IMR-90 (cell line): ENCODE results near the gene ADM2.

Experiments
- POLR2A ChIP-seq: IDR thresholded peaks from 2 replicates; pipeline ENCODE4 v1.6.1; 2012; ENCODE audit warnings: mild to moderate bottlenecking, low read depth, low read length
- TF ChIP-seq, protein P1 (sequence below): conservative IDR thresholded peaks from 2 replicates; pipeline ENCODE4 v1.5.1; 2012; ENCODE audit warnings: mild to moderate bottlenecking, low read depth, low read length, improper control_type of control experiment

DNA sequence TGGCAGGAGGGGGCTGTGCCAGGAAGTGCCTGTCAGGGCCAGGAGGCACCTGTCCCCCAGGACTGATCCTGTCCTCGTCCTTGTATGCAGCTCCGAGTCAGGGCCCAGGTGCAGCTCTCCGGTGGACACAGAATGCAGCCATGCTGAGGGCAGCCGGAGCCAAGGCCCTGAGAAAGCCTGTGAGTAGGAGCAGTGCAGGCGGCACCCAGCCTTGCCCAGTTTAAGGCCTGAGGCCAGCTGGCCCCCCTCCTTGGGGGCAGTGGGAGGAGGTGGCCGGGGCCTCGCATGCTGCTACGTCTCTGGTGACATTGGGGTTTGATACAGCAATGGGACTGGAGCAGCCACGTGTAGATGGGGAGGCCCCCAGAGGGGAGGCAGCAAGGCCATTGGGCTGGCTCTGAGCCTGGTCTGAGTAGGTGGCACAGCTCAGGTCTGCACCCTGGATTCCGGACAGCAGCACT lies 41.4 kb upstream of the ADM2 start:
- TF ChIP-seq, protein P1, sequence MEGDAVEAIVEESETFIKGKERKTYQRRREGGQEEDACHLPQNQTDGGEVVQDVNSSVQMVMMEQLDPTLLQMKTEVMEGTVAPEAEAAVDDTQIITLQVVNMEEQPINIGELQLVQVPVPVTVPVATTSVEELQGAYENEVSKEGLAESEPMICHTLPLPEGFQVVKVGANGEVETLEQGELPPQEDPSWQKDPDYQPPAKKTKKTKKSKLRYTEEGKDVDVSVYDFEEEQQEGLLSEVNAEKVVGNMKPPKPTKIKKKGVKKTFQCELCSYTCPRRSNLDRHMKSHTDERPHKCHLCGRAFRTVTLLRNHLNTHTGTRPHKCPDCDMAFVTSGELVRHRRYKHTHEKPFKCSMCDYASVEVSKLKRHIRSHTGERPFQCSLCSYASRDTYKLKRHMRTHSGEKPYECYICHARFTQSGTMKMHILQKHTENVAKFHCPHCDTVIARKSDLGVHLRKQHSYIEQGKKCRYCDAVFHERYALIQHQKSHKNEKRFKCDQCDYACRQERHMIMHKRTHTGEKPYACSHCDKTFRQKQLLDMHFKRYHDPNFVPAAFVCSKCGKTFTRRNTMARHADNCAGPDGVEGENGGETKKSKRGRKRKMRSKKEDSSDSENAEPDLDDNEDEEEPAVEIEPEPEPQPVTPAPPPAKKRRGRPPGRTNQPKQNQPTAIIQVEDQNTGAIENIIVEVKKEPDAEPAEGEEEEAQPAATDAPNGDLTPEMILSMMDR, result no peak
- no peak for TF ChIP-seq POLR2A
